Fibroblast of villous mesenchyme (primary cell): Measurements from ENCODE around the gene FCRL2. TPM values are rescaled to one million over a fixed set of nuclear protein-coding genes. Genes with fewer than 3 reads are reported as not detected.

ENCODE experiments used
- DNase-seq: peaks from one replicate; pipeline ENCODE4 v3.0.0-alpha.2; 2010; ENCODE audit warnings: low read depth
- H3K4me3 ChIP-seq: 2 replicates; pipeline ENCODE4 v1.5.1; 2011; ENCODE audit warnings: low read depth, mild to moderate bottlenecking, low read length
- CTCF ChIP-seq: IDR thresholded peaks from 2 replicates; pipeline ENCODE4 v1.5.1; 2012; ENCODE audit warnings: low read depth, mild to moderate bottlenecking, low read length; ENCODE audit not compliant: insufficient read depth
- total RNA-seq: library from RNA; depleted of rRNA; stranded (reverse); fragments of >200 nt; gene quantifications from 2 replicates; pipeline ENCODE4 v1.2.3, GENCODE V29; 2012

The FCRL2 gene
- total RNA-seq, 1 donor, result not detected

GRCh38 chr1:157696966-157697628 is 79.8 kb downstream of the FCRL2 start:
- DNase-seq, result no peak
- TF ChIP-seq CTCF, result no peak
- no peak overlapping the region for H3K4me3 ChIP-seq

Other genes with a start within 250 kb of the FCRL2 start
- not detected in 2 replicates for gene FCRL5, start 224.6 kb downstream of the FCRL2 start, total RNA-seq
- not detected in 2 replicates for gene FCRL4, start 179.0 kb downstream of the FCRL2 start, total RNA-seq
- gene FCRL3, start 76.4 kb downstream of the FCRL2 start, total RNA-seq, result not detected in 2 replicates
- gene FCRL1, start 43.0 kb upstream of the FCRL2 start, total RNA-seq, result not detected in 2 replicates
- gene CD5L, start 64.7 kb upstream of the FCRL2 start, total RNA-seq, result not detected in 2 replicates
- gene KIRREL1, start 216.5 kb upstream of the FCRL2 start, total RNA-seq, result 120 TPM in 2 replicates